ENCODE results near the gene KRTAP4-11. TPM values are rescaled to one million over a fixed set of nuclear protein-coding genes. Genes with fewer than 3 reads are reported as not detected.
"Not testable (repeated sequence)": the region's sequence is repeated elsewhere in the genome, so short reads cannot be mapped to it uniquely, and the experiment has no call there.

KRTAP4-11 gene
- total RNA-seq, 1 donor from 2014 or later: not detected

GRCh38 chr17:41104386-41105038 lies 13.7 kb downstream of the KRTAP4-11 start:
- H3K9me3 ChIP-seq (ENCODE audit: low read depth); H2AFZ ChIP-seq (replicated peaks); H3K36me3 Mint-ChIP-seq; H3K27ac ChIP-seq; H3K79me2 ChIP-seq (ENCODE audit: low read depth); H3K27ac Mint-ChIP-seq; H3K4me2 ChIP-seq; H3K27me3 ChIP-seq; H4K20me1 ChIP-seq (ENCODE audit: low read depth); H3K36me3 ChIP-seq; DNase-seq (ENCODE audit: low spot score); H3F3A ChIP-seq (ENCODE audit: low read depth); H3K4me3 ChIP-seq; H3K27me3 Mint-ChIP-seq (ENCODE audit: insufficient read depth, low read depth); H3K4me1 ChIP-seq; H3K9ac ChIP-seq; H3K4me3 Mint-ChIP-seq; H3K4me1 Mint-ChIP-seq; H3K9me3 Mint-ChIP-seq: not testable (repeated sequence)

GRCh38 chr17:41103896-41104295 lies 14.3 kb downstream of the KRTAP4-11 start:
- Histone ChIP-seq H3K27ac (no peak overlapping the region), H3K4me3 (no peak overlapping the region), H3K9ac (no peak overlapping the region), H3K27me3 (no peaks in the 10 kb centered on the region), H3F3A (ENCODE audit: low read depth) (peaks cover 2% of the 10 kb centered on the region), H3K9me3 (ENCODE audit: low read depth) (no peaks in the 10 kb centered on the region), H2AFZ (replicated peaks) (no peak overlapping the region), H3K79me2 (ENCODE audit: low read depth) (no peaks in the 10 kb centered on the region), H3K4me1 (no peaks in the 10 kb centered on the region), H3K4me2 (no peak overlapping the region), H4K20me1 (ENCODE audit: low read depth) (no peaks in the 10 kb centered on the region), H3K36me3 (no peaks in the 10 kb centered on the region)
- DNase-seq (ENCODE audit: low spot score): no peak
- no peaks in the 10 kb centered on the region for H3K9me3 Mint-ChIP-seq
- no peaks in the 10 kb centered on the region for H3K36me3 Mint-ChIP-seq
- no peak for TF ChIP-seq EZH2phosphoT487 (IDR thresholded peaks at IDR 0.05)
- no peak overlapping the region for H3K27ac Mint-ChIP-seq
- H3K4me1 Mint-ChIP-seq: no peaks in the 10 kb centered on the region
- no peaks in the 10 kb centered on the region for H3K27me3 Mint-ChIP-seq (ENCODE audit: insufficient read depth, low read depth)
- H3K4me3 Mint-ChIP-seq: no peak overlapping the region

- Histone ChIP-seq H3K4me1 (no peaks in the 10 kb centered on the region), H3K4me3 (no peak within 1 kb of the TSS), H3K9ac (no peak within 1 kb of the TSS), H3K27me3 (no peaks in the 10 kb centered on the region), H2AFZ (replicated peaks) (no peak within 1 kb of the TSS), H3F3A (ENCODE audit: low read depth) (peaks cover 2% of the 10 kb centered on the region), H3K4me2 (no peak within 1 kb of the TSS), H3K36me3 (no peaks in the 10 kb centered on the region), H3K9me3 (ENCODE audit: low read depth) (no peaks in the 10 kb centered on the region), H3K79me2 (ENCODE audit: low read depth) (no peaks in the 10 kb centered on the region), H3K27ac (no peak within 1 kb of the TSS), H4K20me1 (ENCODE audit: low read depth) (no peaks in the 10 kb centered on the region)
- no peaks in the 10 kb centered on the region for H3K9me3 Mint-ChIP-seq
- H3K4me1 Mint-ChIP-seq: no peaks in the 10 kb centered on the region
- TF ChIP-seq CTCF (IDR thresholded peaks at IDR 0.05) (no peak), EZH2 (IDR thresholded peaks at IDR 0.05) (no peak), EZH2phosphoT487 (IDR thresholded peaks at IDR 0.05) (no peak)
- H3K36me3 Mint-ChIP-seq: no peaks in the 10 kb centered on the region
- DNase-seq (ENCODE audit: low spot score): peak; percentile 13
- no peak within 1 kb of the TSS for H3K4me3 Mint-ChIP-seq
- H3K27me3 Mint-ChIP-seq (ENCODE audit: insufficient read depth, low read depth): no peaks in the 10 kb centered on the region
- H3K27ac Mint-ChIP-seq: no peak within 1 kb of the TSS
Measured at GRCh38 chr17:41101586-41102259, 16.4 kb downstream of the KRTAP4-11 start, which contains the start of gene KRTAP4-16. Gene KRTAP4-16, minus strand, starts transcription at chr17:41102209. Its CDS starts 0 bp downstream, at chr17:41102209.

GRCh38 chr17:41099682-41100480 lies 18.3 kb downstream of the KRTAP4-11 start:
- H3K4me3 Mint-ChIP-seq; H3K27me3 Mint-ChIP-seq (ENCODE audit: insufficient read depth, low read depth); H3K9ac ChIP-seq; H3K27ac ChIP-seq; H3F3A ChIP-seq (ENCODE audit: low read depth); H3K9me3 Mint-ChIP-seq; H3K4me3 ChIP-seq; DNase-seq (ENCODE audit: low spot score); H2AFZ ChIP-seq (replicated peaks); H3K36me3 ChIP-seq; H3K27me3 ChIP-seq; H3K36me3 Mint-ChIP-seq; H3K4me2 ChIP-seq; H3K4me1 Mint-ChIP-seq; H4K20me1 ChIP-seq (ENCODE audit: low read depth); H3K4me1 ChIP-seq; H3K79me2 ChIP-seq (ENCODE audit: low read depth); H3K9me3 ChIP-seq (ENCODE audit: low read depth); H3K27ac Mint-ChIP-seq: not testable (repeated sequence)
